ENCODE data around the gene GTSE1. TPM values are rescaled to one million over a fixed set of nuclear protein-coding genes. Genes with fewer than 3 reads are reported as not detected.

The GTSE1 gene
- total RNA-seq, 1 donor from 2014 or later: 7.2 TPM

GRCh38 chr22:46278656-46279645, 17.7 kb upstream of the GTSE1 start:
- DNase-seq (ENCODE audit: low spot score): no peak
- no peaks in the 10 kb centered on the region for H3K27me3 Mint-ChIP-seq (ENCODE audit: low read depth)
- no peak overlapping the region for H3K4me3 Mint-ChIP-seq (ENCODE audit: unreplicated experiment)
- TF ChIP-seq CTCF (IDR thresholded peaks at IDR 0.05): no peak
- H3K36me3 Mint-ChIP-seq (ENCODE audit: low read depth): peaks cover 29% of the 10 kb centered on the region
- no peaks in the 10 kb centered on the region for H3K4me1 Mint-ChIP-seq (ENCODE audit: low read depth)
- H3K9me3 Mint-ChIP-seq (ENCODE audit: low read depth): no peaks in the 10 kb centered on the region
- no peak overlapping the region for H3K27ac Mint-ChIP-seq (ENCODE audit: unreplicated experiment)

GRCh38 chr22:46280063-46280817, 16.4 kb upstream of the GTSE1 start:
- H3K27me3 Mint-ChIP-seq (ENCODE audit: low read depth): no peaks in the 10 kb centered on the region
- H3K27ac Mint-ChIP-seq (ENCODE audit: unreplicated experiment): no peak overlapping the region
- TF ChIP-seq CTCF (IDR thresholded peaks at IDR 0.05): no peak
- peaks cover 37% of the 10 kb centered on the region for H3K36me3 Mint-ChIP-seq (ENCODE audit: low read depth)
- H3K4me3 Mint-ChIP-seq (ENCODE audit: unreplicated experiment): no peak overlapping the region
- H3K9me3 Mint-ChIP-seq (ENCODE audit: low read depth): no peaks in the 10 kb centered on the region
- no peak for DNase-seq (ENCODE audit: low spot score)
- no peaks in the 10 kb centered on the region for H3K4me1 Mint-ChIP-seq (ENCODE audit: low read depth)

- TF ChIP-seq CTCF (IDR thresholded peaks at IDR 0.05): no peak
- no peak for DNase-seq (ENCODE audit: low spot score)
- no peak overlapping the region for H3K4me3 Mint-ChIP-seq (ENCODE audit: unreplicated experiment)
- peaks cover 36% of the 10 kb centered on the region for H3K36me3 Mint-ChIP-seq (ENCODE audit: low read depth)
- no peaks in the 10 kb centered on the region for H3K27me3 Mint-ChIP-seq (ENCODE audit: low read depth)
- no peaks in the 10 kb centered on the region for H3K4me1 Mint-ChIP-seq (ENCODE audit: low read depth)
- H3K9me3 Mint-ChIP-seq (ENCODE audit: low read depth): no peaks in the 10 kb centered on the region
- no peak overlapping the region for H3K27ac Mint-ChIP-seq (ENCODE audit: unreplicated experiment)
Observed at GRCh38 chr22:46280999-46281623, 15.6 kb upstream of the GTSE1 start.

GRCh38 chr22:46281866-46282678, 14.6 kb upstream of the GTSE1 start:
- H3K27me3 Mint-ChIP-seq (ENCODE audit: low read depth): no peaks in the 10 kb centered on the region
- H3K9me3 Mint-ChIP-seq (ENCODE audit: low read depth): no peaks in the 10 kb centered on the region
- no peak for TF ChIP-seq CTCF (IDR thresholded peaks at IDR 0.05)
- no peak overlapping the region for H3K4me3 Mint-ChIP-seq (ENCODE audit: unreplicated experiment)
- H3K4me1 Mint-ChIP-seq (ENCODE audit: low read depth): no peaks in the 10 kb centered on the region
- peaks cover 34% of the 10 kb centered on the region for H3K36me3 Mint-ChIP-seq (ENCODE audit: low read depth)
- no peak overlapping the region for H3K27ac Mint-ChIP-seq (ENCODE audit: unreplicated experiment)
- no peak for DNase-seq (ENCODE audit: low spot score)
